WTC11 (cell line): Measurements from ENCODE around the gene CES3. TPM values are rescaled to one million over a fixed set of nuclear protein-coding genes. Genes with fewer than 3 reads are reported as not detected.

Experiments
- ATAC-seq: fragments of 200-7000 bp; cut with Tn5 transposase; 2 replicates; pipeline ENCODE4 v1.10.0; 2021; ENCODE audit warnings: mild to moderate bottlenecking, moderate library complexity
- CTCF ChIA-PET: fragments of 300-600 bp; sonication (Branson Sonifier 250); formaldehyde crosslinking; loops from one replicate; lab custom pipeline; 2021; ENCODE audit warnings: antibody characterized with exemption; lab: Charles Lee
- POLR2A ChIA-PET: fragments of 350-600 bp; sonication (Branson Sonifier 250); formaldehyde crosslinking; loops from one replicate; lab custom pipeline; 2021; ENCODE audit warnings: antibody characterized with exemption; lab: Charles Lee
- DNase-seq: peaks from one replicate; pipeline ENCODE4 v3.0.0; 2021; ENCODE audit warnings: low spot score
- H3K27ac Mint-ChIP-seq: 2 replicates; pipeline ENCODE4 v1.8.0; 2021; ENCODE audit warnings: mixed read lengths
- H3K27me3 Mint-ChIP-seq: 2 replicates; pipeline ENCODE4 v1.8.0; 2021; ENCODE audit warnings: low read depth, mild to moderate bottlenecking, moderate library complexity, mixed read lengths
- H3K36me3 Mint-ChIP-seq: 2 replicates; pipeline ENCODE4 v1.8.0; 2021; ENCODE audit warnings: mixed read lengths
- H3K4me1 Mint-ChIP-seq: 2 replicates; pipeline ENCODE4 v1.8.0; 2022; ENCODE audit warnings: mixed read lengths
- H3K4me3 Mint-ChIP-seq: 2 replicates; pipeline ENCODE4 v1.8.0; 2021; ENCODE audit warnings: mild to moderate bottlenecking, moderate library complexity, mixed read lengths
- H3K9me3 Mint-ChIP-seq: 2 replicates; pipeline ENCODE4 v1.8.0; 2021; ENCODE audit warnings: mixed read lengths
- ERG ChIP-seq: fragments of 250-450 bp; sonication (Bioruptor Pico); IDR thresholded peaks from 2 replicates; pipeline ENCODE4 v1.8.0; 2021; ENCODE audit warnings: mild to moderate bottlenecking
- FOXK1 ChIP-seq: sonication (generic); formaldehyde crosslinking; IDR thresholded peaks from 2 replicates; pipeline ENCODE4 v1.8.0; 2022; ENCODE audit warnings: mild to moderate bottlenecking, moderate library complexity, missing genetic modification reagents
- FOXP4 ChIP-seq: sonication (generic); formaldehyde crosslinking; IDR thresholded peaks from 2 replicates; pipeline ENCODE4 v1.8.0; 2022; ENCODE audit warnings: mild to moderate bottlenecking, missing genetic modification reagents
- GTF2I ChIP-seq: fragments of 250-450 bp; sonication (Bioruptor Pico); conservative IDR thresholded peaks from 2 replicates; pipeline ENCODE4 v1.4.0; 2021; ENCODE audit warnings: mild to moderate bottlenecking
- IRF1 ChIP-seq: sonication (generic); formaldehyde crosslinking; IDR thresholded peaks from 2 replicates; pipeline ENCODE4 v1.8.0; 2023; ENCODE audit warnings: missing genetic modification reagents
- NR1H2 ChIP-seq: sonication (generic); formaldehyde crosslinking; IDR thresholded peaks from 2 replicates; pipeline ENCODE4 v1.9.0; 2021; ENCODE audit warnings: mild to moderate bottlenecking, moderate library complexity, missing genetic modification reagents
- NR3C1 ChIP-seq: sonication (generic); formaldehyde crosslinking; conservative IDR thresholded peaks from 2 replicates; pipeline ENCODE4 v1.8.1; 2023; ENCODE audit warnings: low read depth, mild to moderate bottlenecking, missing genetic modification reagents
- OVOL2 ChIP-seq: fragments of 250-450 bp; sonication (Bioruptor Pico); IDR thresholded peaks from 2 replicates; pipeline ENCODE4 v1.9.0; 2021; ENCODE audit warnings: mild to moderate bottlenecking, borderline replicate concordance
- PRRX2 ChIP-seq: fragments of 250-450 bp; sonication (Bioruptor Pico); IDR thresholded peaks from 2 replicates; pipeline ENCODE4 v1.8.0; 2021; ENCODE audit warnings: mild to moderate bottlenecking
- RELA ChIP-seq: sonication (generic); formaldehyde crosslinking; IDR thresholded peaks from 2 replicates; pipeline ENCODE4 v1.8.1; 2022; ENCODE audit warnings: missing genetic modification reagents, mild to moderate bottlenecking, borderline replicate concordance
- RORB ChIP-seq: fragments of 250-450 bp; sonication (Bioruptor Pico); IDR thresholded peaks from 2 replicates; pipeline ENCODE4 v1.9.0; 2021; ENCODE audit warnings: mild to moderate bottlenecking
- SMAD3 ChIP-seq: sonication (generic); formaldehyde crosslinking; IDR thresholded peaks from 2 replicates; pipeline ENCODE4 v1.8.0; 2022; ENCODE audit warnings: missing genetic modification reagents, mild to moderate bottlenecking, borderline replicate concordance
- SMAD4 ChIP-seq: sonication (generic); formaldehyde crosslinking; IDR thresholded peaks from 2 replicates; pipeline ENCODE4 v1.8.0; 2022; ENCODE audit warnings: mild to moderate bottlenecking, missing genetic modification reagents
- TCF7 ChIP-seq: sonication (generic); formaldehyde crosslinking; IDR thresholded peaks from 2 replicates; pipeline ENCODE4 v1.8.0; 2022; ENCODE audit warnings: mild to moderate bottlenecking, low read depth, missing genetic modification reagents, moderate library complexity
- USF2 ChIP-seq: sonication (generic); formaldehyde crosslinking; IDR thresholded peaks from 2 replicates; pipeline ENCODE4 v1.8.1; 2023; ENCODE audit warnings: mild to moderate bottlenecking, missing genetic modification reagents, moderate library complexity
- ZBTB21 ChIP-seq: sonication (generic); formaldehyde crosslinking; IDR thresholded peaks from 2 replicates; pipeline ENCODE4 v1.8.1; 2023; ENCODE audit warnings: mild to moderate bottlenecking, missing genetic modification reagents, borderline replicate concordance
- ZNF219 ChIP-seq: sonication (generic); formaldehyde crosslinking; IDR thresholded peaks from 2 replicates; pipeline ENCODE4 v1.8.0; 2023; ENCODE audit warnings: missing genetic modification reagents, mild to moderate bottlenecking, borderline replicate concordance
- ZNF281 ChIP-seq: sonication (generic); formaldehyde crosslinking; IDR thresholded peaks from 2 replicates; pipeline ENCODE4 v1.8.0; 2023; ENCODE audit warnings: mild to moderate bottlenecking, missing genetic modification reagents
- ZNF396 ChIP-seq: fragments of 250-450 bp; sonication (Bioruptor Pico); IDR thresholded peaks from 2 replicates; pipeline ENCODE4 v1.8.0; 2021; ENCODE audit warnings: mild to moderate bottlenecking, moderate library complexity, borderline replicate concordance
- ZNF423 ChIP-seq: fragments of 250-450 bp; sonication (Bioruptor Pico); IDR thresholded peaks from 2 replicates; pipeline ENCODE4 v2.1.2; 2022; ENCODE audit warnings: mild to moderate bottlenecking, moderate library complexity
- ZNF671 ChIP-seq: fragments of 250-450 bp; sonication (Bioruptor Pico); IDR thresholded peaks from 2 replicates; pipeline ENCODE4 v1.8.0; 2021; ENCODE audit warnings: mild to moderate bottlenecking
- total RNA-seq: library from RNA; stranded (reverse); gene quantifications from 3 replicates; pipeline ENCODE4 v1.2.3, GENCODE V29; 2021

The CES3 gene
- total RNA-seq, 1 experiment from 2014 or later, result 3.3 TPM

- Mint-ChIP-seq H3K27ac (no peak overlapping the region), H3K36me3 (no peaks in the 10 kb centered on the region), H3K4me3 (no peak overlapping the region), H3K4me1 (no peaks in the 10 kb centered on the region), H3K27me3 (peaks cover 51% of the 10 kb centered on the region), H3K9me3 (no peaks in the 10 kb centered on the region)
- ChIA-PET POLR2A (no interaction called here), CTCF (interaction anchor here (1.0 to 3.4 kb wide), 4 partner anchors 9 to 146 kb away, joined by 3 to 31 read pairs (median 4); no protein-coding TSS in a partner anchor)
- ATAC-seq, result no peak
- DNase-seq, result no peak
- no peak for TF ChIP-seq OVOL2
- no peak for TF ChIP-seq TCF7 (CRISPR knock-in tag)
- TF ChIP-seq IRF1 (CRISPR knock-in tag), result no peak
- no peak for TF ChIP-seq ZNF219 (CRISPR knock-in tag)
- TF ChIP-seq NR1H2 (CRISPR knock-in tag), result no peak
- TF ChIP-seq SMAD3 (CRISPR knock-in tag), result no peak
- no peak for TF ChIP-seq SMAD4
- no peak for TF ChIP-seq ZNF671 (CRISPR knock-in tag)
Observed at GRCh38 chr16:67009158-67009557, 48.1 kb downstream of the CES3 start.

- ChIA-PET POLR2A (no interaction called here), CTCF (interaction anchor here (1.0 to 4.1 kb wide), 4 partner anchors 21 to 187 kb away, joined by 3 to 53 read pairs (median 4); no protein-coding TSS in a partner anchor)
- TF ChIP-seq NR3C1 (CRISPR knock-in tag), result no peak
- TF ChIP-seq RELA (CRISPR knock-in tag), result no peak
- no peak for TF ChIP-seq ZNF219 (CRISPR knock-in tag)
- TF ChIP-seq SMAD3 (CRISPR knock-in tag), result no peak
- TF ChIP-seq ZNF396 (CRISPR knock-in tag), result no peak
- no peak for TF ChIP-seq FOXK1 (CRISPR knock-in tag)
- no peak for TF ChIP-seq NR1H2 (CRISPR knock-in tag)
- TF ChIP-seq USF2, result no peak
- TF ChIP-seq ERG, result no peak
- TF ChIP-seq FOXP4 (CRISPR knock-in tag), result no peak
- TF ChIP-seq ZNF423 (CRISPR knock-in tag), result no peak
- TF ChIP-seq PRRX2 (CRISPR knock-in tag), result no peak
- no peak for TF ChIP-seq ZNF281 (CRISPR knock-in tag)
- no peak for TF ChIP-seq RORB (CRISPR knock-in tag)
- TF ChIP-seq ZBTB21, result no peak
- TF ChIP-seq GTF2I (CRISPR knock-in tag), result no peak
- Mint-ChIP-seq H3K36me3 (no peaks in the 10 kb centered on the region), H3K4me3 (no peak overlapping the region), H3K27me3 (peaks cover 65% of the 10 kb centered on the region), H3K4me1 (no peaks in the 10 kb centered on the region), H3K9me3 (no peaks in the 10 kb centered on the region), H3K27ac (no peak overlapping the region)
- no peak for DNase-seq
- ATAC-seq, result no peak
Observed at GRCh38 chr16:67011274-67011673, 50.2 kb downstream of the CES3 start.
